ENCODE data around the gene MUC7.

DNA sequence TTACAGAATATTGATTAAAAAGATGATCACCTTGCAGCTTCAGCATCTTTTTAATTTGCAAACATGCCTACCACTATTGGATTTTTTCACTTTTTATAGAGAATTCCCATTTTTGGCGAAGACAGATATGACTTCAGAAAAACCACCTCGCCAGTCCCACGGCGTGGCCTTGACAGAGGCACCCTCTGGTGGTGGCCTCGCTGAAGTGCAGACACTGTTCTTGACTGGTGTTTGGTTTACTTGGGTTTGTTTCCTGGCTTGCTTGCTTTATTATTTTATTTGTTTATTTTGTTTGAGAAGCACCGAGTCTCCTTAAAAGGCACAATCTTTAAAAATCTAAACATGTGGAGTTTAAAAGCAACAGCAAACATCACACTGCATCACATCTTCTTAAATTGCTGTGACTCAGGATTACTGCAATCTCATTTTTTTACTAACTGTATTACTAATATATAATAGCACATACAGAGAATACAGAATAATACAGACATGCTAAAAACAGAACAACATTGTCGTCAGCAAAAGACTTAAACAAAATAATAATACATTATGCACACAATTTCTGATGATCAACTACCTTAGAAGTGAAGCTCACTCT, 33.3 kb downstream of the MUC7 start:
- TF ChIP-seq, protein P1, sequence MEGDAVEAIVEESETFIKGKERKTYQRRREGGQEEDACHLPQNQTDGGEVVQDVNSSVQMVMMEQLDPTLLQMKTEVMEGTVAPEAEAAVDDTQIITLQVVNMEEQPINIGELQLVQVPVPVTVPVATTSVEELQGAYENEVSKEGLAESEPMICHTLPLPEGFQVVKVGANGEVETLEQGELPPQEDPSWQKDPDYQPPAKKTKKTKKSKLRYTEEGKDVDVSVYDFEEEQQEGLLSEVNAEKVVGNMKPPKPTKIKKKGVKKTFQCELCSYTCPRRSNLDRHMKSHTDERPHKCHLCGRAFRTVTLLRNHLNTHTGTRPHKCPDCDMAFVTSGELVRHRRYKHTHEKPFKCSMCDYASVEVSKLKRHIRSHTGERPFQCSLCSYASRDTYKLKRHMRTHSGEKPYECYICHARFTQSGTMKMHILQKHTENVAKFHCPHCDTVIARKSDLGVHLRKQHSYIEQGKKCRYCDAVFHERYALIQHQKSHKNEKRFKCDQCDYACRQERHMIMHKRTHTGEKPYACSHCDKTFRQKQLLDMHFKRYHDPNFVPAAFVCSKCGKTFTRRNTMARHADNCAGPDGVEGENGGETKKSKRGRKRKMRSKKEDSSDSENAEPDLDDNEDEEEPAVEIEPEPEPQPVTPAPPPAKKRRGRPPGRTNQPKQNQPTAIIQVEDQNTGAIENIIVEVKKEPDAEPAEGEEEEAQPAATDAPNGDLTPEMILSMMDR (IDR thresholded peaks at IDR 0.05) = peak; percentile 70 to 87 (median 76)
- TF ChIP-seq POLR2A (IDR thresholded peaks at IDR 0.05) (no peak), EP300 (IDR thresholded peaks at IDR 0.05; ENCODE audit: low read depth) (no peak), POLR2AphosphoS5 (IDR thresholded peaks at IDR 0.05) (no peak)
